DMS114 treated with DMSO at 0.1 percent for 48 hours (cell line): ENCODE measurements around the gene GLRA2.
"Not testable (repeated sequence)": the region's sequence is repeated elsewhere in the genome, so short reads cannot be mapped to it uniquely, and the experiment has no call there.

ENCODE experiments used
- DNase-seq: peaks from one replicate; lab custom pipeline; 2025; ENCODE audit not compliant: unreplicated experiment; lab: John Stamatoyannopoulos, UW

The GLRA2 gene

DNA sequence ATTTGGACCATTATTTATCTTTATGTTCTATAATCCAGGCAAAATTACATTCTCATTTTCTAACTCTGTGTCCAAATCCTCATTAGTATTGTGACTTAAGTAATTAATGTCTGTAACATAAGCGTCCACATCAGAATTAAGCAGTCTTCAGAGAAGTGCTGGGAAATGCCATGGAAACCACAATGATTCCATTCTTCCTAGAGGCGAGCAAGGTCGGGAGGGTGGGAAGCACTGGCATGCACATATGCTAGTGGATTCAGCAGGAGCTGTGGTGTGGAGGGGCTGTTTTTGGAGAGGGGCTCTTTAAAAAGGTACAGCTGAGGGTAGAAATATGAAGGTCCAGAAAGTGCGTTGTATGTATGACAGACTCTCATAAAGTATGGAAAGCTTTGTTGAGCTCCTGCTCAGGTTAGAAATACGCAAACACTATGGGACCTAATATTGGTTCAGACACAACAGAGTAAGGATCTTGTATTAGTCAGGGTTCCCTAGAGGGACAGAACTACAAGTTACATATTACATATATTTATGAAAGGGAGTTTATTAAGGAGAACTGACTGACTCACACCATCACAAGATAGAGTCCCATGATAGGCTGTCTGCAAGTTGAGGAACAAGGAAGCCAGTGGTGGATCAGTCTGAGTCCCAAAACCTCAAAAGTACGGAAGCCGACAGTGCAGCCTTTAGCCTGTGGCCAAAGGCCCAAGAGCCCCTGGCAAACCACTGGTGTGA lies 61.5 kb downstream of the GLRA2 start:
- no peak for DNase-seq

DNA sequence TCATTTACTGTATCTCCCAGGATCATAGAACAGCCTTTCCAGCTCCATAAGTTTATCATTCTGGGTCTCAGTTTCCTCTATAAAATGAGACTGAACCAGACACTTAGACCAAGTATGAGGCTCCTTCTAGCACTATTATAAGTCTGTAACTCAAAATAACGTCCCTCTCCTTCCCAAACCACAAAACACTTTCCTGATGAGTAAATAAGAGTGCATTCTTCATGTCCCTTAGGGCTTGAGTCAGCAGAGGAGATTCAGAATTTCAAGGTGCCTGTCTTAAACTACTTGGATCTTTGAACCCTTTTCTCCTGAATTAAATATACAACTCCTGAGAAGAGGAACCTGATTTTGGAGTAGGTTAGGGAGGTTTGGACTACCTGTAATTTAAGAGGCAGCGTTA lies 62.6 kb downstream of the GLRA2 start:
- DNase-seq = no peak

DNA sequence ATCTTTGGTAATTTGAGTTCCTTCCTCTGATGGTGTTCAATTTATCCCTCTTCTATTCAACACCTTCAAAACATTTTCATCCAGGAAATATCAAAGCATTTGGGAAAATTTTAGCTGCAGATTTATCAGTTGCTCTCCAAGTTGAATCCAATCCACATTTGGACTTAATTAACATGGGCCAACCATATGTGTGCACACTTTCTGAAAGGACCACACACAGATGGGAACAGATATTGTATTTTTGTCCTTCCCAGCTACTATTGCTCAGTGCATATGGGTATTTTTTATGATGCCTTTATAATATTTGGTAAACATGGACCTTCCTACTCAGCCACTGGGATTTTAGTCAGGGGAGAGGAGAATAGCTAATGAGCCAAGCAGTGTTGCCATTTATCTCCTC lies 65.2 kb downstream of the GLRA2 start:
- no peak for DNase-seq

DNA sequence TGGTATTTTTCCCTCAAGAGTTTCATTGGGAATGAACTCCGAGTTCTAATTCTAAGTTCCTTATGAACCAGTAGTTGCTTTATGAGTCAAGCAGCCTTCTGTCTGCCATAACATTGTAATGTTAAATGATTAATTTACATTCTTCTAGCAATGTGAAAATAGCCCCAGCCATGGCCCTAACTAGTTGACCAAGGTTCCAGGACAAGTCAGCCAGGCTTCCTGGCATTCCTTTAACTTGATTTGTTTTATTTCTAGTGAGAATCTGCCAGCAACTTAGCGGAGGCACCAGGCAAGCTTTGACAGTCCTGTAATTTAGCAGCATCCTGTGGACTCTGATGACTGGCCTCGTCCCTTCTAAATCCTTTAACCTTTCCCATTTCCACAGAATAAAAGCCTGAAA lies 69.0 kb downstream of the GLRA2 start:
- DNase-seq = no peak

DNA sequence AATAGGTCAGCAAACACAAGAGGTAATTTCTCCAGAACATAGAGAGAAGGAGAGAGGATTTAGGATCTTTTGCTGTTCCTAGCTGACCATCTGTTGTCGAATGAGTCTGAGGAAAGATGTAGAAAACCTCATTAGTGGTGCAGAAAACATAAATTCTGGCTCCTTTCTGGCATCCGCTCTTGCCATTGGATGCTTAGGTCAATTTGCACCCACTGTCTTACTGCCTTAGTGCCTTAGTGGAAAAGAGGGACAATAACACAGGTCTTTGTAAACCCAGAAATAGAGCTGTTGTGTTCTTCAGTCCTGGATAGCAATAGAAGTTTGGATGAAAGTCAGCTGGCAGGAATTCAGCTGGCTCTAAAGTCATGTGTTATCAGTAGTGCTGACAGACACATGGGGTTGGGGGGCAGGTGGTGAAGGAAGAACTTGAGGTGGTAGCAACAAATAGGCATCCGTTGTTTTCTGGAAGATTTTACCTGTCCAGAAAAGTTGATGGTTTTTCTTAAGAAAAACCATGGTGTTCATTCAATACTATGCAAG lies 78.2 kb downstream of the GLRA2 start:
- no peak for DNase-seq

DNA sequence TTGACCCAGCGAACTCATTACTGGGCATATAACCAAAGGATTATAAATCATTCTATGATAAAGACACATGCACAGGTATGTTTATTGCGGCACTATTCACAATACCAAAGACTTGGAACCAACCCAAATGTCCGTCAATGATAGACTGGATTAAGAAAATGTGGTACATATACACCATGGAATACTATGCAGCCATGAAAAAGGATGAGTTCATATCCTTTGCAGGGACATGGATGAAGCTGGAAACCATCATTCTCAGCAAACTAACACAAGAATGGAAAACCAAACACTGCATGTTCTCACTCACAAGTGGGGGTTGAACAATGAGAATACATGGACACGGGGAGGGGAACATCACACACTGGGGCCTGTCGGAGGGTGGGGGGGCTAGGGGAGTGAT lies 83.1 kb downstream of the GLRA2 start:
- not testable (repeated sequence) for DNase-seq

DNA sequence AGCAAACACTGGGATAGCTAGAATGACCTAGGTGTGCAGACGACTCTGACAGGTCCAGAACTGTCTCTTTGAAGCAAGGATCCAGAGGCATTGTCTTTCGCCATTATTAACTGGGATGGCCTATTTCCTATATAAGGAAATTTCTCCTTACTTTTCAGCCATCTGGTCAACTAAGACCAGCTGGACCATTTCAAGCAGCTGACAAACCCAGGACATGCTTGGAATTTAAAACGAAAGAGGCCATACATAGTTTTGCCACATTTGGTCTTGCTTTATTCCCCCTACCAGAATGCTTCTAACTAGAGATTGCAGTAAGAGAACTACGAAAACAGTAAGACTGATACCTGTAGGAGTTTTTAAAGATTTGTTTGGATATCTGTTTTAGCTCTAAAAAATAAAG lies 87.0 kb downstream of the GLRA2 start:
- no peak for DNase-seq

DNA sequence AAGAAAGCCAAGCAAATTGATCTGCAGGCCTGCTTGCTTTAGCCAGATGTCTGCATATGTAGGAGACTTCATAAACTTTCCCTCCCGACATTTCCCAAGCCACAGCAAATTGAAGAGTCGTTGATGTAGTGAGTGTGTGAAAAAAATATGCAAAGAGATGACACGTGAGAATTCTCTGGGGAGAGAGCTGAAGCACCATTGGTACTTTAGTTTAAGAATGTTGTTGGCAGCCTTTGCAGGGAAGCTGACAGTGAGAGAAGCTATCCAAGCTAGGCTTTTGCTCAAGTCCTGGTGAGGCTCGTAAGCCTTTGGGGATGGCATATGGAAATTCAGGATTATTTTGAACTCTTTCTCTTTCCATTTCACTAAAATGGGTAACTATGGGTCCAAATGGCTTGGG lies 87.5 kb downstream of the GLRA2 start:
- DNase-seq = no peak

DNA sequence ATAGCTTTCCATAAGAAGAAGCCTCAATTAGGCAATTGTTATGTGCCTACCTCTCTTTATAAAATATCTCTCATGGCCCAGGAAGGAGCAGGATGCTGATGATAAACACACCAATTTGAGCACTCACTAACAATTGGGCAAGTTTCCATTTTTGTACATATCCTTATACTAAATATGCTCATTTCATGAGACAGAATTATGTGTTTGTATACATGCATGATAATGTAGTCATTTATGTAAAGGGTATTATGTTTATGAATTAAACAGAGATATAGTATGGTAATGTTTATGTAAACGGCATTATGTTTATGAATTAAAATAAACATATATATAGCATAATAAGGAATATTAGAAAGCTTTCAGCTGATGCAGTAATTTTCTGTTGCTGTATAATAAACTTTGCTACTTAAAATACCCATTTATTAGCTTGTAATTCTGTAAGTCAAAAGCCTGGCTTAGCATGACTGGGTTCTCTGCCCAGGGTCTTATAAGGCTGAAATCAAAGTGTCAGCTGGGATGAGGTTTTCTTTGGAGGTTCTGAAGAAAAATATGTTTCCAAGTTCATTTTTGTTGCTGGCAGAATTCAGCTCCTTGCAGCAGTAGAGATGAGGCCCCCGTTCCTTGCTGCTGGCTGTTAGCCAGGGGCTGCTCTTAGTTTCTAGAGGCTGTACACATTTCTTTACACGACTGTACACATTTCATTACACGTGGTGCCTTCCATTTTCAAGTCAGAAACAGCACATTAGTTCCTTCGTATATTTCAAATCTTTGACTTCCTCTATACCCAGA lies 89.0 kb downstream of the GLRA2 start:
- no peak for DNase-seq

DNA sequence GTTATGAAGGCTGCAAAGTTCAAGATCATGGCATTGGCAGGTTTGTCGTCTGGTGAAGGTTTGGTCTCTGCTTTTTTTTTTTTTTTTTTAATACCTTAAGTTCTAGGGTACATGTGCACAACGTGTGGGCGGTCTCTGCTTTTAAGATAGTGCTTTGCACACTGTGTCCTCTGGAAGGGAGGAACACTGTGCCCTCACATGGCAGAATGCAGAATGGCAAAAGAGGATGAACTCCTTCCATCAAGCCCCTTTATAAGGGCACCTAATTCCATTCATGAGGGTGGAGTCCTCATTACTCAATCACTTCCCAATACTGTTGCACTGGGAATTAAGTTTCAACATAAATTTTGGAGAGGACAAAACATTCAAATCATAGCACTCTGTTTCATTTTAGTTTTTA lies 101.4 kb downstream of the GLRA2 start:
- DNase-seq = no peak

DNA sequence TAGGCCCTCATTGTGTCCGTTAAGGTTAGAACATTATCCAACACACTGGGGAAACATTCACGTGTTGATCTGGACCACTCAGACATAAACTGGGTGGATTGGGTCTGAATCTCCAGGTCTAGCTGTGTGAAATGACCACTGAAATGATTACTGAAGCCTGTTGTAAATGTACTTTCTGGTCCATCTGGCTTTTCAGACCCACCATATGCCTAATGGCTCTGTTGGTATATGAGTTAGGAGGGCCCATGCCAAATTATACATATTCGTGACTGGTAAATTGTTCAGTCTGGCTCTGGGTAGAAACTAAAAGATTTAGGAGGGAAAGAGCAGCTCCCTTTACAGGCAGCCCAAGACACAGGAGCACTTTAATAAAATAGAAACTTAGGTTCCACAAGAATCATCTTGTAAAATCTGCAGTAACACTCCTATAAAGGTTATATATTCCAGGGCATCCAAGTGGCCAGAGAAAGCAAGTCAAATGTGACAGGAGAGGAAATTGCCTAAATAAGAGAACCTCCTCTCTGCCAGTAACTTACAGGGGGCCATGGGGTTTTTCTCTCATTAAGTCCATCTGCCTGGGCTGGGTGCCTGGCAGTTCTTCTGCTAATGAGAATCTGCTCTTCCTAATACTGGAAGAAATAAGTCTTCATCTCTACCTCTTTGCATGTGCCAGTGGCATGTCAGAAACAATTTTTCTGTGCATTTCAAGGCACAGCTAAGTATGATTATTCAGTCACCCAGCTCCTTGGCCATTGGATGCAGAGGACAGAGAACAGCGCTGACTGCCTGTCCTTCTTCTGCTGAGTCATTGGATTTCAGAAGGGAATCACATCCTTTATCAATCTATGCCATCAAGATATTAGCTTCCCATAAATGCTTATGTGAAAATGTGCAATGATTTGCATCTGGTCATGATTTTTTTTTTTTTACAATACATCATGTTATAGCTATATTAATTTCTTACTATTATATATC lies 112.6 kb downstream of the GLRA2 start:
- no peak for DNase-seq

DNA sequence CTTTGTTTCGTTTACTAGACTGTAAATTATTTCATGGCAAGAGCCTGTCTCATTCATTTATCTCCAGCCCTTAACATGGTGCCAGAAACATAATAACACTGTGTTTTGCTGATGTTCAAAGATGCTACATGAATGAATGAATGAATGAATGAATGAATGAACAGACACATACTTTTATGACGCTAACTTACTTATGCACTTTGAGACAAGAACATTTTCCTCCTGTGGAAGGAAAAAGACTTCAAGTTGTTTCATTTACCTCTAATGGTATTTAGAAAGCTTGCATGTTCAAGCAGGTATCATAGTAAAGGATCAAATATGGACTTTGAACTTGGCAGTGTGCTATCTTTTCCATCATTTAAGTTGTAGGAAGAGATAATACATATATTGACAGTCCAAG lies 131.6 kb downstream of the GLRA2 start:
- no peak for DNase-seq

DNA sequence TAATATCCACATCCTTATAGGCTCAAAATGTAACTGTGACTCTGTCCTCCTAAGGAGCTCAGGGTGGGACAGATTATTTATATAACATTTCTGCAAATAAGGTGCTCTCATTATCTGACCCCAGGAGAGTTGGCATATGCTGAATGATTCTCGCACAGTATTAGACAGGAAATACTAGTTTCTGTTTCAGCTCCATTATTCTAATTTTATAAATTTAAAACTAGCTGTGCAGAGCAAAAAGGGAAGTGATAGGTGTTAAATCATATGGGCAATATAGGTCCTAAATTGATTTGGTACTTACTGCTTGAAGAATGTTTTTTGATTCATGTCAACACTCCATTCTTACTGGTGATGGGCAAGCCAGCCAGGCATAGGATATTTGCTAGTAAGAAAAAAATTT lies 141.5 kb downstream of the GLRA2 start:
- DNase-seq = no peak

DNA sequence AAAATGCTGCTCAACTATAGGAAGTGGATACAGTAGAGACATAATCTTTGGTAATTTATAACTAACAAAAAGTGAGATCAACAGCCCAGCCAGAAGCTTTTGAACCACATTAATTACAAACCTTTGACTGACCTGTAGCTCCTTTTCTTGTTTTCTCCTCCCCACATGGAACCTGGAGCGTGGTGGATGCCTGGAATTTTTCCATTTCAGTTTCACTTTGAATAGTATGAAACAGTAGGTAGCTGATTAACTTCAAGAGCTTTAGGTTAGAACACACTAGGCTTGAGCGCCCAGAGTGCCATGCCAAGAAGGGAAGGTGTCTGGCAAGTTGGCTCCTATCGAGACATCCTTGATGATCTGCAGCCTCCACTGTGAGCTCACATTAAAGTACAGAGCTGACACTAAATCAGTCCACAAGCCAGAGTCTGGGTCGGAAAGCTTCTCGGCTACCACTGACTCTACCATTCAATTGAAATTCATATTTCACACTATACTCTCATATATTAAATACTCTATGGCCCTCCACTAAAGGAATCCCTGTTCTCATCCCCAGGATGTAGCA lies 143.4 kb downstream of the GLRA2 start:
- DNase-seq = no peak

DNA sequence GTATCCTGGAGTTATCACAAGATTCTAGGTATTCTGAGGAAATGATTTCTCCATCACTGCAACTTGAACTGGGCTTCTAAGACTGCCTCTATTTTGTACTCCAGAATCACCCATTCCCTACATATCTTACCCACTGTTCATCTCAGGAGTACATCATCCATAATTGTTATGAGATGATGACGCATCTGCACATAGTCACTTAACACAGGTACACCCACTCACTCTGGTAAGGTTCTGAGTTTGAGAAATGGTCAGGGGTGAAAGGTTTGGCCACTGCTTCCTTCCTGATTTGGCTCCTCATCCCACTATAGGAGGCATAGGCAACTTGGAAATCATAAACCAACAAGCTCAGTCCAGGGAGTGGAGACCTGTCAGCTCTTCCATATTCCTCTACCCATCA lies 143.9 kb downstream of the GLRA2 start:
- DNase-seq = no peak

DNA sequence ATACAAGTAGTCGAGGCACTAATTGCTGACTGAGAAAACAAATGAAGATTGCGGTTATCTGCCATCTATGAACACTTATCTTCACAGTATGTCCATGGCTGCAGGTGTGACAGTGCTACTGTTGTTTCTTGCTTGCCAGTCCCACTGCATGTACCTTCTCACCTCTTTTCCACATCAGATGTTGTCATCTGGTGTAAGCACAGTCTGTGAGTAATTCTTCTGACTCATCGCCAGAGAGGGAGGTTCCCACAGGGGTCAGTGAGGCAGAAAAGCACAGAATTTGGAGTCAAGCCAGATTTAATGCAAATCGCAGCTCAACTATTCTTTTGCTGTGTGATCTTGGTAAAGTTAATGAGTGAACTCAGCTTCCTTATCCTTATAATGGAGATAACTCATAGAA lies 144.4 kb downstream of the GLRA2 start:
- no peak for DNase-seq

DNA sequence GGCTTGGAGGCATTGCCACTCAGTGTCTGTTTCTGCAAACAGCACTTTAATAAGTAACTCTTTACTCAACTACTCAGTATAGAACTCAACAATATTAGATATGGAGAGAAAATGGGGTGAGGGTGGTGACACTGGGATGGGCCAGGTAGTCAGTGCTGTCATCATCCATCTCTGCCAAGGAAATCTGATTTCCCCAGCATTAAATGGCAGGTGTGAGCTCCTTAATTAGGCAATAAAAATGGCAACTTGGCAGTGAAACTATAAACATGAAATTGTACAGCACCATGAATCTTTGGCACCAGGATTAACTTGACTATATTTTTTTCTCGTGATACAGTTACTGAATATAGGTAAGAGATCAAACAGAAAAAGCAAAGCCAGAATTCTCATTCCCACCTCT lies 146.2 kb downstream of the GLRA2 start:
- no peak for DNase-seq

DNA sequence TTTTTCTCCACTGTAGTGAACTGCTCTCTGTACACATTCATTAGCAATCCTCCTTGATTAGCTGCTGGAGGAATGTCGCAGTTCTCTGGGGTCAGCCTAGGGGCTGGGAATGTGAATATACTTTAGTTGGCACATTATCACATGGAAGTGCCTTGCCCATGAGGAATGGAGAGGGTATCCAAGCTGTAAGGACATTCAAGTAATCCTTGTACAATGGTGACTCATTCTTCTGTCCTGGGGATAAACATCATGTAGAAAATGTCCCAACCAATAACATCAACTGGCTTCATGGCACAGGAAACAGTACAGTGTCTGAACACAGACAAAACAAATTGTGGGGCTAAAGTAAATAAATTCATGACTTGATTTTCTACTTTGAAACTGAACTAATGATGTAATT lies 147.1 kb downstream of the GLRA2 start:
- DNase-seq = no peak

DNA sequence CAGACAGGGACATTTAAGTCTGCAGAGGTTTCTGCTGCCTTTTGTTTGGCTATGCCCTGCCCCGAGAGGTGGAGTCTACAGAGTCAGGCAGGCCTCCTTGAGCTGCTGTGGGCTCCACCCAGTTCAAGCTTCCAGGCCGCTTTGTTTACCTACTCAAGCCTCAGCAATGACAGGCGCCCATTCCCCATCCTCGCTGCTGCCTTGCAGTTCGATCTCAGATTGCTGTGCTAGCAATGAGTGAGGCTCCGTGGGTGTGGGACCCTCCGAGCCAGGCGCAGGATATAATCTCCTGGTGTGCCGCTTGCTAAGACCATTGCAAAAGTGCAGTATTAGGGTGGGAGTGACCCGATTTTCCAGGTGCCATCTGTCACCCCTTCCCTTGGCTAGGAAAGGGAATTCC lies 159.0 kb downstream of the GLRA2 start:
- DNase-seq = not testable (repeated sequence)

DNA sequence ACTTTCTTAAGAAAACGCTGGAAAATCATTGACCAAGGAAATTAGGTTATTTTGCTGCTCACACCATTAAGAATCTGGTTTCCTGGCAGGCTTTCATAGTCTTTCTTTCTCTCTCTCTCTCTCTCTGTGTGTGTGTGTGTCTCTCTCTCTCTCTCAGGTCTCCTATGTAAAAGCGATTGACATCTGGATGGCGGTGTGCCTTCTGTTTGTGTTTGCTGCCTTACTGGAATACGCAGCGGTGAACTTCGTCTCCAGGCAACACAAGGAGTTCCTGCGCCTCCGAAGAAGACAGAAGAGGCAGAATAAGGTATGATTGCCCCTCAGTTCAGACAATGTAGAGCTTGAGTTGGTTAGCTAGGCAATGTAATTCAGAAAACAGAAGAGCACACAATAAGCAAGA lies 161.2 kb downstream of the GLRA2 start:
- DNase-seq = no peak

DNA sequence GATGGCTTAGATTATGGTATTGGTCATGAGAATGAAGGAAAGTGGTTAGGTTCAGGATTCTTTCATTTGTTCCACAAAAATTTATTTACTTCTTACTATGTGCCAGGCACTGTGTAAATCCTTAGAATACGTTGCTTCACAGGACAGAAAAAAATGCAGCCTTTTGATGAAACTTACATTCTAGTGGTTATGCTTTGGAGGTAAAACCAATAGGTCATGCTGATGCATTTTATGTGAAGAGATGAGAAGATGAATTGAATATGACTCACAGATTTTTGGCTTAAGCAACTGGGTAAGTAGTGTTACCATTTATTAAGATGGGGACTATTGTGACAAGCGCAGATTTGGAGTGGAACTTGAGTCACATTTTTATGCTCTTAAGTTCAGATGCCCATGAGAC lies 165.3 kb downstream of the GLRA2 start:
- DNase-seq = no peak
